T-cell (primary cell): ENCODE results near the gene DBH. TPM values are rescaled to one million over a fixed set of nuclear protein-coding genes. Genes with fewer than 3 reads are reported as not detected.
A peak's percentile ranks its signal among the peaks of the same experiment; 100 is the strongest.

Source experiments
- ATAC-seq, 4 experiments: fragments of 200-7000 bp in 3 of 4; fragments of 150-1000 bp in 1 of 4; cut with Tn5 transposase; replicated peaks in 1 of 4; 1 replicate in 3 of 4; 2 replicates in 1 of 4; pipeline ENCODE4 v1.10.0; 2021; ENCODE audit warnings: moderate library complexity in 3 of 4, mild to moderate bottlenecking in 2 of 4, moderate number of reproducible peaks in 1 of 4
- CTCF ChIA-PET, 2 donors: fragments of 300-600 bp; sonication (Branson Sonifier 250); formaldehyde crosslinking; loops; one replicate each; lab custom pipeline; 2022; ENCODE audit warnings: antibody characterized with exemption in 2 of 2; lab: Charles Lee
- POLR2A ChIA-PET, 2 donors: fragments of 300-600 bp; sonication (Branson Sonifier 250); formaldehyde crosslinking; loops; one replicate each; lab custom pipeline; 2022; ENCODE audit warnings: antibody characterized with exemption in 2 of 2; lab: Charles Lee
- DNase-seq, 35 experiments: peaks; one replicate each; pipeline versions ENCODE4 v3.0.0 to v3.0.0-alpha.2; 2013 to 2023
- H3K27ac ChIP-seq: one replicate; pipeline ENCODE4 v1.5.1; 2013; ENCODE audit warnings: low read length
- H3K27me3 ChIP-seq, 2 experiments: replicated peaks in 1 of 2; 1 replicate in 1 of 2; 2 replicates in 1 of 2; pipeline versions ENCODE4 v1.6.1 to v1.7.0; 2013; ENCODE audit warnings: low read length in 1 of 2, mixed read lengths in 1 of 2; ENCODE audit not compliant: control insufficient read depth in 2 of 2, insufficient read depth in 2 of 2; ENCODE audit errors: extremely low read depth in 1 of 2
- H3K36me3 ChIP-seq, 2 donors: 1 replicate in 1 of 2; 2 replicates in 1 of 2; pipeline versions ENCODE4 v1.6.1 to v1.7.0; 2013; ENCODE audit warnings: low read length in 1 of 2; ENCODE audit not compliant: control insufficient read depth in 2 of 2, insufficient read depth in 1 of 2; ENCODE audit errors: extremely low read depth in 1 of 2
- H3K4me1 ChIP-seq, 2 experiments: 1 replicate in 1 of 2; 2 replicates in 1 of 2; pipeline versions ENCODE4 v1.6.1 to v1.7.0; 2013; ENCODE audit warnings: low read length in 2 of 2, mixed read lengths in 1 of 2; ENCODE audit not compliant: insufficient read depth in 2 of 2, control insufficient read depth in 1 of 2; ENCODE audit errors: extremely low read depth in 1 of 2
- H3K4me3 ChIP-seq, 2 donors: 1 replicate in 1 of 2; 2 replicates in 1 of 2; pipeline versions ENCODE4 v1.5.1 to v1.7.0; 2013; ENCODE audit warnings: mild to moderate bottlenecking in 2 of 2, low read length in 1 of 2, moderate library complexity in 1 of 2; ENCODE audit not compliant: control insufficient read depth in 1 of 2; ENCODE audit errors: extremely low read depth in 1 of 2
- H3K9me3 ChIP-seq: 2 replicates; pipeline ENCODE4 v1.7.0; 2013
- H3K27ac Mint-ChIP-seq, 2 donors: one replicate each; pipeline ENCODE4 v1.8.0; 2020 to 2021; ENCODE audit warnings: mild to moderate bottlenecking in 2 of 2, mixed read lengths in 2 of 2
- H3K27me3 Mint-ChIP-seq, 2 donors: one replicate each; pipeline ENCODE4 v1.8.0; 2021 to 2022; ENCODE audit warnings: mixed read lengths in 2 of 2
- H3K36me3 Mint-ChIP-seq: one replicate; pipeline ENCODE4 v1.8.0; 2021; ENCODE audit warnings: mixed read lengths
- H3K4me1 Mint-ChIP-seq, 3 donors: one replicate each; pipeline ENCODE4 v1.8.0; 2020 to 2022; ENCODE audit warnings: mixed read lengths in 3 of 3, mild to moderate bottlenecking in 1 of 3
- H3K4me3 Mint-ChIP-seq, 3 donors: one replicate each; pipeline ENCODE4 v1.8.0; 2020 to 2022; ENCODE audit warnings: mild to moderate bottlenecking in 3 of 3, mixed read lengths in 3 of 3, moderate library complexity in 3 of 3
- H3K9me3 Mint-ChIP-seq, 3 donors: one replicate each; pipeline ENCODE4 v1.8.0; 2020 to 2022; ENCODE audit warnings: mixed read lengths in 3 of 3
- WGBS: methylation state at CpG from one replicate; pipeline ENCODE4 v1.1.5; 2013; ENCODE audit warnings: missing lambda C conversion rate; ENCODE audit not compliant: insufficient coverage; 5-methylcytosine and 5-hydroxymethylcytosine counted together
- total RNA-seq, 35 experiments: library from RNA in 6 of 35; stranded (reverse) in 6 of 35; fragments of 120-200 nt in 1 of 35; gene quantifications; one replicate each; pipeline versions ENCODE4 v1.2.1 to v1.2.4 and lab custom pipeline; 2013 to 2026

The DBH gene
- total RNA-seq, 5 donors from 2014 or later (not counting 1 experiment from before 2014, with no cell fraction given) = 0.26 to 0.82 (median 0.32) TPM

GRCh38 chr9:133649194-133649593, 13.0 kb downstream of the DBH start:
- Histone ChIP-seq H3K36me3 (no peaks in the 10 kb centered on the region), H3K4me3 (no peak overlapping the region), H3K9me3 (no peaks in the 10 kb centered on the region), H3K4me1 (peaks cover 0 to 9% of the 10 kb centered on the region in 2 experiments), H3K27me3 (peaks cover 0 to 51% of the 10 kb centered on the region in 2 experiments), H3K27ac (no peak overlapping the region)
- Mint-ChIP-seq H3K4me1 (peaks cover 2 to 9% (median 4%) of the 10 kb centered on the region in 3 donors), H3K36me3 (no peaks in the 10 kb centered on the region), H3K4me3 (no peak overlapping the region), H3K9me3 (no peaks in the 10 kb centered on the region), H3K27ac (no peak overlapping the region), H3K27me3 (peaks cover 4 to 31% of the 10 kb centered on the region in 2 donors)
- ChIA-PET POLR2A (no interaction called here), CTCF (no interaction called here)
- DNase-seq = no peak
- ATAC-seq = no peak
- 94% methylated on average over 4 of the region's 7 CpGs for WGBS

GRCh38 chr9:133650026-133650425, 13.9 kb downstream of the DBH start:
- Mint-ChIP-seq H3K9me3 (no peaks in the 10 kb centered on the region), H3K36me3 (no peaks in the 10 kb centered on the region), H3K27me3 (peaks cover 4 to 37% of the 10 kb centered on the region in 2 donors), H3K4me1 (peaks cover 2 to 9% (median 7%) of the 10 kb centered on the region in 3 donors), H3K27ac (no peak overlapping the region), H3K4me3 (no peak overlapping the region)
- Histone ChIP-seq H3K27me3 (peaks cover 0 to 57% of the 10 kb centered on the region in 2 experiments), H3K27ac (no peak overlapping the region), H3K9me3 (no peaks in the 10 kb centered on the region), H3K4me3 (no peak overlapping the region), H3K36me3 (no peaks in the 10 kb centered on the region), H3K4me1 (peaks cover 0 to 12% of the 10 kb centered on the region in 2 experiments)
- ChIA-PET CTCF (interaction anchor here in 1 of 2 donors (0.7 kb wide), 1 partner anchor 61 kb away, joined by 3 read pairs; no protein-coding TSS in a partner anchor), POLR2A (no interaction called here)
- WGBS = 83% methylated on average over 12 of the region's 12 CpGs
- DNase-seq (no peak), ATAC-seq (no peak)

- H3K9me3 ChIP-seq = no peaks in the 10 kb centered on the region
- no peak overlapping the region for H3K4me3 Mint-ChIP-seq
- H3K4me1 Mint-ChIP-seq = peaks cover 26 to 30% (median 29%) of the 10 kb centered on the region in 3 donors
- no peak overlapping the region for H3K27ac ChIP-seq
- H3K27ac Mint-ChIP-seq = no peak overlapping the region
- H3K4me3 ChIP-seq = no peak overlapping the region
- H3K9me3 Mint-ChIP-seq = no peaks in the 10 kb centered on the region
- no peaks in the 10 kb centered on the region for H3K36me3 ChIP-seq
- H3K27me3 Mint-ChIP-seq = peaks cover 7 to 63% of the 10 kb centered on the region in 2 donors
- ChIA-PET POLR2A (no interaction called here), CTCF (no interaction called here)
- H3K4me1 ChIP-seq = peaks cover 25 to 38% of the 10 kb centered on the region in 2 experiments
- WGBS = 85% methylated on average over 6 of the region's 9 CpGs
- DNase-seq = no peak
- H3K36me3 Mint-ChIP-seq = no peaks in the 10 kb centered on the region
- ATAC-seq = no peak
- peaks cover 0 to 86% of the 10 kb centered on the region in 2 experiments for H3K27me3 ChIP-seq
Measured at GRCh38 chr9:133653638-133654037, 17.5 kb downstream of the DBH start.

GRCh38 chr9:133654736-133655657, 18.8 kb downstream of the DBH start:
- Mint-ChIP-seq H3K4me3 (no peak overlapping the region), H3K27me3 (peaks cover 7 to 65% of the 10 kb centered on the region in 2 donors), H3K27ac (no peak overlapping the region), H3K4me1 (peaks cover 40% of the 10 kb centered on the region in 3 donors), H3K9me3 (no peaks in the 10 kb centered on the region), H3K36me3 (no peaks in the 10 kb centered on the region)
- ChIA-PET CTCF (no interaction called here), POLR2A (no interaction called here)
- WGBS = 62% methylated on average over 32 of the region's 38 CpGs
- no peak overlapping the region for H3K27ac ChIP-seq
- no peaks in the 10 kb centered on the region for H3K9me3 ChIP-seq
- peaks cover 0 to 92% of the 10 kb centered on the region in 2 experiments for H3K27me3 ChIP-seq
- no peaks in the 10 kb centered on the region for H3K36me3 ChIP-seq
- H3K4me1 ChIP-seq = peaks cover 25 to 52% of the 10 kb centered on the region in 2 experiments
- ATAC-seq (no peak), DNase-seq (no peak)
- no peak overlapping the region for H3K4me3 ChIP-seq

- Mint-ChIP-seq H3K4me1 (peaks cover 41 to 43% (median 42%) of the 10 kb centered on the region in 3 donors), H3K36me3 (no peaks in the 10 kb centered on the region), H3K9me3 (no peaks in the 10 kb centered on the region), H3K4me3 (no peak overlapping the region), H3K27ac (no peak overlapping the region), H3K27me3 (peaks cover 7 to 64% of the 10 kb centered on the region in 2 donors)
- Histone ChIP-seq H3K36me3 (no peaks in the 10 kb centered on the region), H3K4me3 (peak overlapping the region in 1 of 2 donors; percentile 1), H3K9me3 (no peaks in the 10 kb centered on the region), H3K27ac (no peak overlapping the region), H3K4me1 (peaks cover 25 to 53% of the 10 kb centered on the region in 2 experiments), H3K27me3 (peaks cover 0 to 92% of the 10 kb centered on the region in 2 experiments)
- ATAC-seq = no peak
- no peak for DNase-seq
- ChIA-PET POLR2A (no interaction called here), CTCF (no interaction called here)
- WGBS = 73% methylated on average over 14 of the region's 14 CpGs
Measured at GRCh38 chr9:133655701-133656100, 19.5 kb downstream of the DBH start.

GRCh38 chr9:133656211-133657119, 20.3 kb downstream of the DBH start:
- 50% methylated on average over 28 of the region's 36 CpGs for WGBS
- Mint-ChIP-seq H3K4me1 (peaks cover 41 to 43% (median 42%) of the 10 kb centered on the region in 3 donors), H3K27ac (peak overlapping the region; percentile 48 to 57), H3K36me3 (no peaks in the 10 kb centered on the region), H3K9me3 (no peaks in the 10 kb centered on the region), H3K4me3 (peak overlapping the region; percentile 50 to 67 (median 67)), H3K27me3 (peaks cover 7 to 64% of the 10 kb centered on the region in 2 donors)
- no peaks in the 10 kb centered on the region for H3K36me3 ChIP-seq
- ATAC-seq (peak; percentile 64 to 81 (median 74)), DNase-seq (peak; percentile 19 to 72 (median 49))
- H3K9me3 ChIP-seq = no peaks in the 10 kb centered on the region
- ChIA-PET CTCF (interaction anchor here in 1 of 2 donors (0.6 kb wide), 1 partner anchor 27 kb away, joined by 3 read pairs; no protein-coding TSS in a partner anchor), POLR2A (no interaction called here)
- peak overlapping the region; percentile 12 to 46 for H3K4me3 ChIP-seq
- H3K27me3 ChIP-seq = peaks cover 0 to 85% of the 10 kb centered on the region in 2 experiments
- no peak overlapping the region for H3K27ac ChIP-seq
- peaks cover 25 to 53% of the 10 kb centered on the region in 2 experiments for H3K4me1 ChIP-seq
